ENCODE measurements around the gene BARX2.

DNA sequence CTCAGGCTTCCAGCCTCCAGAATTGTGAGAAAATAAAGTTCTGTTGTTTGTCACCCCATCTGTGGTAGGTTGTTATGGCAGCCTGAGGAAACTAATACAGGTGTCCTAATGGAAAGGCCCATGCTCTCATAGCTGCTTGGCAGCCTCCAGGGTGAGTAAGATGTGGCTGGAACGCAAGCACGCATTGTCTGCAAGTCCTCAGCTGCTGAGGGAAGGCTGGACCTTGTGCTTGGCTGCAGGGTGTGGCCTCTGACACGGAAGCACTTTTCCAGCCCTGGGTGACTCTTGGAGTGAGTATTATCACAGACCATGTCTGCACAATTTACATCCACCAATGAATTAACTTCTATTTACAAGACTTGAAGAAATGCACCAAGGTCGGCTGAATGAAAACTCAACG, 44.4 kb upstream of the BARX2 start:
- TF ChIP-seq, protein P1, sequence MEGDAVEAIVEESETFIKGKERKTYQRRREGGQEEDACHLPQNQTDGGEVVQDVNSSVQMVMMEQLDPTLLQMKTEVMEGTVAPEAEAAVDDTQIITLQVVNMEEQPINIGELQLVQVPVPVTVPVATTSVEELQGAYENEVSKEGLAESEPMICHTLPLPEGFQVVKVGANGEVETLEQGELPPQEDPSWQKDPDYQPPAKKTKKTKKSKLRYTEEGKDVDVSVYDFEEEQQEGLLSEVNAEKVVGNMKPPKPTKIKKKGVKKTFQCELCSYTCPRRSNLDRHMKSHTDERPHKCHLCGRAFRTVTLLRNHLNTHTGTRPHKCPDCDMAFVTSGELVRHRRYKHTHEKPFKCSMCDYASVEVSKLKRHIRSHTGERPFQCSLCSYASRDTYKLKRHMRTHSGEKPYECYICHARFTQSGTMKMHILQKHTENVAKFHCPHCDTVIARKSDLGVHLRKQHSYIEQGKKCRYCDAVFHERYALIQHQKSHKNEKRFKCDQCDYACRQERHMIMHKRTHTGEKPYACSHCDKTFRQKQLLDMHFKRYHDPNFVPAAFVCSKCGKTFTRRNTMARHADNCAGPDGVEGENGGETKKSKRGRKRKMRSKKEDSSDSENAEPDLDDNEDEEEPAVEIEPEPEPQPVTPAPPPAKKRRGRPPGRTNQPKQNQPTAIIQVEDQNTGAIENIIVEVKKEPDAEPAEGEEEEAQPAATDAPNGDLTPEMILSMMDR (IDR thresholded peaks at IDR 0.05) = no peak
- TF ChIP-seq ZFX (IDR thresholded peaks at IDR 0.05; ENCODE audit: borderline replicate concordance) = no peak

All from 22Rv1 (cell line).